GM18867 (cell line): Measurements from ENCODE around the gene ISCU.
"Not testable (repeated sequence)": the region's sequence is repeated elsewhere in the genome, so short reads cannot be mapped to it uniquely, and the experiment has no call there.

Source experiments
- ATAC-seq: cut with Tn5 transposase; IDR thresholded peaks from one replicate; pipeline ENCODE4 v1.9.1; 2021; ENCODE audit warnings: mild to moderate bottlenecking, moderate library complexity; ENCODE audit not compliant: unreplicated experiment

Gene ISCU

GRCh38 chr12:108586306-108586705 lies 23.9 kb downstream of the ISCU start:
- no peak for ATAC-seq

GRCh38 chr12:108587826-108588225 lies 25.4 kb downstream of the ISCU start:
- no peak for ATAC-seq

DNA sequence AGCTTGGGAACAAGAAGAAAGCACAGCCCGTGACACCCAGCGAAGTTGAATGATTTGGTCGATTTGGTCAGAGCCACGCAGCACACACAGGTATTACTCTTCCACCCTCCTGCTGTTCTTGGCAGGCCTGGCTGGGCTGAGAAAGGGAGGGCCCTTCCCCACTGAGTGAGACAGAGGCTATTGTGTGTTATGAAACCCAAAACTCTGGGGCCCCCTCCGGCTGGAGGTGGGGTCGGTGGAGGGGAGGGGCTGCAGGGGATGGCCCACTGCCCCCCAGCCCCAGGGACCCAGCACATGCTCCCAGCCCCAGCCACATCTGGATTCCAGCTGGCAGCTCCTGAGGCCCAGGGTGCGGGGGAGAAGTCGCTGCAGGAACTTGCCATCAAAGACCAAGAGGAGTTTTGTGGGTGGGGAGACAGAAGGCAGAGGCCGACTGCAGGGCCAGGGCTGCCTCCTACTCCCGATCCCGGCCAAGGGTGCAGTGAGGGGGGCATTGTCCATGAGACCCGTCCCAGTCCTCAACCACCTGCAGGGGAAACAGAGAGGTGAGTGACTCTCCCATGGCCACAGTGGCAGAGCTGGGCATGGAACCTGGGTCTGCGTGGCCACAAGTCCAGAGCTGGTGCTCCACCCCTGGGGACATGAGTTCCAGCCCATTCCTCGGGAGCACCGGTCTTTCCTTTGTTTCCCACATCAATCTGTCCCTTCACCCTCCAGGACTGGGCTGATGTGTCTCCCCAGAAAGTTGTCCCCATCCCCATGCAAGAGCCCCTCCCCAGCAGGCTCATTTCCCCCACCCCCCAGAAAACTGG lies 26.8 kb downstream of the ISCU start:
- no peak for ATAC-seq

DNA sequence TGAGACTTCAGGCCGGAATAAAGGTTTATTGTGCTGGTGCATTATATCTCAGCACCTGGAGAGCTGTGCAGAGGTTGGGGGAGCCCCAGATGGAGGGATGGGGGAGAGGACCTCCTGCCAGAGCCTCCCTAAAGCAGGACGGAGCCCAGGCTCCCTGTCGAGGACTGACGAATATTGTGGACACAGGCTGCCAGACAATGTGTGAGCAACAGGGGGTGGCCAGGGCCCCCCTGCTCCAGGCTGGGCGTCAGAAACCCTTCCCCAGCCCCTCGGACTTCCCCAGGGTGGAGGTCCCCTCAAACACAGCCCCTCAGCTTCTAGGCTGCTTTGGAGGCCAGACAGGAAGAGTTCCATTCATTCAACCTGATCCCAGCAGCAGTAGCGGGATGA lies 27.4 kb downstream of the ISCU start:
- ATAC-seq: no peak

- not testable (repeated sequence) for ATAC-seq
Observed at GRCh38 chr12:108590463-108590862, 28.1 kb downstream of the ISCU start.

GRCh38 chr12:108591267-108591980 lies 29.0 kb downstream of the ISCU start:
- no peak for ATAC-seq

- no peak for ATAC-seq
Observed at GRCh38 chr12:108592033-108592909, 29.9 kb downstream of the ISCU start.

DNA sequence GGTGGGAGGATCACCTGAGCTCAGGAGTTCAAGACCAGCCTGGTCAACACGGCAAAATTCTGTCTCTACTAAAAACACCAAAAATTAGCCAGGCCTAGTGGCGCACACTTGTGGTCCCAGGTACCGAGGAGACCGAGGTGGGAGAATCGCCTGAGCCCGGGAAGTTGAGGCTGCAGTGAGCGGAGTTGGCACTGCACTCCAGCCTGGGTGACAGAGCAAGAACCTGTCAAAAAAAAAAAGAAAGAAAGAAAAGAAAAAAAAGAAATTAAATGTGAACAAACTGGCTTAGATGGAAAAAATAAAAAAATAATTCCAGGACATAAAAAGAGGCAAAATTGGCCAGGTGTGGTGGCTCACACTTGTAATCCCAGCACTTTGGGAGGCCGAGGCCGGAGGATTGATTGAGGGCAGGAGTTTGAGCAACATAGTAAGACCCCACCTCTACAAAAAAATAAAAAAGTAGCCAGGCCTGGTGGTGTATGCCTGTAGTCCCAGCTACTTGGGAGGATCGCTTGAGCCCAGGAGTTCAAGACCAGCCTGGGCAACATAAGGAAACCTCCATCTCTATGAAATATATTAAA lies 32.0 kb downstream of the ISCU start:
- ATAC-seq: no peak

GRCh38 chr12:108594960-108595710 lies 32.7 kb downstream of the ISCU start:
- no peak for ATAC-seq

DNA sequence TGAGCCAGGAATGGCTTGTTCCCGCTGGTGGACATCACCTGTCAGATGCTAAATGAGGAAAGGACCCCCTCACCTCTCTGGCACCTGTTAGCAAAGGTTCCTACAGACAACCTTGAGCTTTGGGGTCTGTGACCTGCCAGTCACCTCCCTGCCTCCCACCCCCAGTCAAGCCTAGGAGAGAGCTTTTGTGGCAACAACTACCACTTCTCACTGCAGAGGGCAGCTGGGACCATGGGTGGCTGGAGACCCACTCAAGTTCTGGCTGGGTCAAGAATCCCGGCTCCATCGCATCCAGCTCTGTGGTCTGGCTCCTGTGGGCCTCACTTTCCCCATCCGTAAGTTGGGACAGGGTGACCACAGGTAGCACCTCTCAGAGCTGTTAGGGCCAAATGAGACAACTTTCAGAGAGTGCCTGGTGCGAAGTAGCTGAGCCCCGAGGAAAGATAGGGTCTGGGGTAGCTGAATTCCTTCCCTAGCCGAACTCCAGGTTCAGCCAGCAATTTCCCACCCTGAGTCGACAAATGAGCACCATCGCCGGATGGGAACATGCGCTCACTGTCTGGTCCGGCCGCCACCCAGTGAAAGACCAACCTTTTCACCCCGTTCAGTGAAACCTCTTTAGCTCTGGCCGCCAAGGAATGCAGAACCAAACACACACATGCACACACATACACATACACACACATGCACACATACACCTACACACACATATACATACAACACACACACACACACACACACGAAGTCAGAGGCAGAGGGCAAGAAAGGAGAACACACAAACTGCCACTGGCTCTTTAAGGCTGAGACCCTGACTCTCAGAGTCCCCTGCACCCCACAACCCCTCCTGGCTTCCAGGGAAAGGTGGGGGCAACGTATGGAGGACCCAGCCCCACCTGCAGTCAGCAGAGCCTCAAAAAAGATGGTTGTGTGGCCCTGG lies 33.6 kb downstream of the ISCU start:
- ATAC-seq: no peak

DNA sequence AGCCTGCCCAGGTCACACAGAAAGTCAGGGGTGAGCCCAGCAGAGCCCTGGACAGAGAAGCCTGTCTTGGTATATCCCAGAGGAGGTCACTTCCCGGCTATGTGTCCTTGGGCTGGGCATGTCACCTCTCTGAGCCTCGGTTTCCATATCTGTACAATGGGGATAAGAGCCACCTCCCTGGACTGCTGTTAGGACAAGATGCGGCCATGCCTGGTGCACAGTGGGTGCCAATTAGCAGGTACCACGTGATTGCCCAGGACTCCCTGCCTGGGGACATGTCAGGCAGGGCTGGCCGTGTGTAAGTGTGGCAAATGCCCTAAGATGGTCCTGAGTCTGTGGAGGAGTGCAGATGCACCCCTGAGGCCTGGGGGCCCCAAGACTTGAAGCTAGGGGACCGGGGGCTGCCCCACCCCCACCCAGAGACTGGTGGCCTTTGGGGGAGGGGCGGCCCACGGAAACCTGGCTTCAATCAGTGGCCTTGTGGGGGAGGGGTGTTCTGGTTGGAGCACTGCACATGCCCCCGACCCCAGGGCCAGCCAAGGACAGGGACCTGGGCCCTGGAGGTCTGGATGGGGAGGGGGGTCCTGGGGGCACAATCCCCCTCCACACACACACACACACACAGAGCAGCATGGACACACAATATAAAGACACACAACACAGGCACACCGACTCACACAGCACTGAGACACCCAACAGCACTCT lies 34.6 kb downstream of the ISCU start:
- ATAC-seq: no peak

DNA sequence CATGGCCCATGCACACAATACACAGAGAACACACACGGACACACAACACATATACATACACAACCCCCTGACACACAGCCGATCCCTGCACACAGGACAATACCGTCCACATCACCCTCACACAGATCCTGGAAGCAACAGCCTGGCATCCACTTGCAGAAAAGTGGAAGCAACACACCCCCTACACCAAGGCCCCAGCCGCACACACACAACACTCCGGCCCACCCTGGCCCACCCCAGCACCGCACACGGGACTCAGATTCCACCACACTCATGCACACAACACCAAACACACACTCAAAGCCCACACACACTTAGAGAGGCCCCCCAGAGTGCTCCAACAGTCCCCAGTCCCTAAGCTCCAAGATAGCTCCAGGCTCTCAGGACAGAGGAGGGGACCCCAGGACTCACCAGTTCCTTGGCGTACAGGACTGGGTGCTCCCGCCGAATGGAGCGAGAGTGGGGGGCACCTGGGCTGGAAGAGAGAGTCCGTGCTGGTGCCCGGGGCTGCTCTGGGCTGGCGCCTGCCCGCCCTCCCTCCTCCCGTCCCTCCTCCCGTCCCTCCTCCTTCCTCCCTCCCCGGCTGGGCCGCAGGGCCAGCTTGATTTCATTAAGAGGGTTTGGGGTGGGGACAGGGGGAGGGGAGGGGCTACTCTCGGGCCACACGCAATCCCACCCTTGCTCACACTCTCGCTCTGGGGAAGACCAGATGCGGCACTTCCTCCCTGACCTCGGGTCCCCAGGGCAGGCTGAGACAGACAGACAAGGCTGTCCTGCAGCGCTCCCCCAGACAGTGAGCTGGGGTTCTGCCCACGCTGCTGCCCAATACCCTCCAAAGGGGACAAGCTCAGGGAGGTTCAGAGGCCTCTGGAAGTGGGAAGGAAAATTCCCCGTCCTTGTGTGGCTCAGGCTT lies 35.4 kb downstream of the ISCU start, which contains the start of gene TMEM119:
Gene TMEM119 (minus strand): TSS at position 526 of the 913 bp plus-strand sequence. CDS start 5,701 bp downstream, outside the sequence.
- ATAC-seq: no peak

DNA sequence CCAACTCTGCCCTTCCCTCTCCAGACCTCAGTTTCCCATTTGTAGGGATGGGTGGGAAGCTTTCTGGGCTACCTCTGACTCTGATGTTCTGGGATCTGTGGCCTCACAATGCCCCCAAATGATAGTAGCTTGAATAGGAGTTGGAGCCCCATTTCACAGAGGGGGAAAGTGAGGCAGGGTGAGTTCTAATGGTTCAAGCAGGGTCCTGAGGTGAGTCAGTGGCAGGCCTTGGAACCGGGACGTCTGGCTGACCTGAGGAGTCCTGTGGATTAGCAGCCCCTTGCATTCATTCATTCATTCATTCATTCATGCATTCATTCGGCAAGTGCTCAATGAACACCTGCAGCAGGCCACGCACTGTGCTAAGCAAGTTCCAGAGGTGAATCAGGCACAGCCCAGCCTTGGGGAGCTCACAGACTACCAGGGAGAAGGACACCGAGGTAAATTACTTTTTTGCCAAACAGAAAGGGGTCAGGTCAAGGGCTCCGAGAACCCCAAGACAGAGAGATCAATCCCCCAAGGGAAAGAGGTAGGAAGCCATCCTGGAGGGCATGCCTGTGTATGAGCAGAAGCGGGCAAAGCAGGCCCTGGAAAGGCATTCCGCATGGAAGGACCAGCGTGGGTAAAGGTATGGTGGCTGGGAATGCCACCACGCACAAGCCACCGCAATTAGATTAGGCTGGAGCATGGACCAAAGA lies 36.3 kb downstream of the ISCU start:
- ATAC-seq: no peak

DNA sequence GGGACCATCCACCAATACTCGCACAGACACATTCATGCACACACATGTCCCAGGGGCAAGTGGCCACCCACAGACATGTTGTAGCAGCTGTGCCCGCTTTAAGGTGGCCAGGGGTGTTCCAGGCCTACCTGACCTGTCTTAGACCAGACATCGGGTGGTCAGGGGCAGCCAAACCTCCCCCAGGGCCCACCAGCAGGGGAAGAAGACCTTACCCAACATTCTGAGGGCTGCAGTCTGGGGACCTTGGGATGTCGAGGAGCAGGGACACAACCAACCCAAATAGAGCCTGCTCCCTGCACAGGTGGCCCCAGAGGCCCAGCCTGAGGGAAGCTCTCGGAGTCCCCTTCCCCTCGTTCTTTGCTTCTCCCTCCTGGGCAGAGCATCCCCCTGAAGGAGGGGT lies 37.1 kb downstream of the ISCU start:
- no peak for ATAC-seq

DNA sequence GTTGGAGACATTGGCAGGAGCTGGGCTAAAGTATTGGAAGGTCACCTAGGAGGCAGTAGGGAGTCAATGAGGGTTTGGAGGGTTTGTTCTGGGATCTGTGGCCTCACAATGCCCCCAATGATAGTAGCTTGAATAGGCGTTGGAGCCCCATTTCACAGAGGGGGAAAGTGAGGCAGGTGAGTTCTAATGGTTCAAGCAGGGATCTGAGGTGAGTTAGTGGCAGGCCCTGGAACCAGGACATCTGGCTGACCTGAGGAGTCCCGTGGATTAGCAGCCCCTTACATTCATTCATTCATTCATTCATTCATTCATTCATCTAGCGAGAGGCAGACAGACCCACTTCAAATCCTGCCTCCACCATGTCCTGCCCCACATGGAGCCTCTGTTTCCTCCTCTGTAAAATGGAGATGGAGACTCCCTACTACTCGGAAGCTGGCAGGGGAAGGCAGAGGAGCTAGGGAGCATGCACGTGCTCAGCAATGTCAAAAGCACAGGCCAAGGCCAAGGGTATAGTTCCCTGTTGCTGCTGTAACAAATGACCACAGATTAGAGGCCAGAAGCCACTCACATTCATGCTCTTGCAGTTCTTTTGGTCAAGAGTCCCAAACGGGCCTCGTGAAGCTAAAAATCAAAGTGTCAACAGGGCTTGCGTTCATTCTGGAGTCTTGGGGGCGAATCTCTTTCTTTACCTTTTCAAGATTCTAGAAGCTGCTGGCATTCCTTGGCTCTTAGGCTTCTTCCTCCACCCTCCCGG lies 37.7 kb downstream of the ISCU start:
- no peak for ATAC-seq

GRCh38 chr12:108600702-108601007 lies 38.3 kb downstream of the ISCU start:
- no peak for ATAC-seq
